Naive thymus-derived CD4-positive, alpha-beta T cell (primary cell): ENCODE results near the gene METAP2. TPM values are rescaled to one million over a fixed set of nuclear protein-coding genes. Genes with fewer than 3 reads are reported as not detected.
"Not testable (repeated sequence)": the region's sequence is repeated elsewhere in the genome, so short reads cannot be mapped to it uniquely, and the experiment has no call there.

ENCODE experiments used
- ATAC-seq: fragments of 150-1000 bp; cut with Tn5 transposase; 2 replicates; pipeline ENCODE4 v1.10.0; 2021; ENCODE audit warnings: mild to moderate bottlenecking, moderate library complexity
- CTCF ChIA-PET: fragments of 350-600 bp; sonication (Branson Sonifier 250); formaldehyde crosslinking; loops from one replicate; lab custom pipeline; 2021; ENCODE audit warnings: antibody characterized with exemption; lab: Charles Lee
- POLR2A ChIA-PET: fragments of 350-600 bp; sonication (Branson Sonifier 250); formaldehyde crosslinking; loops from one replicate; lab custom pipeline; 2021; ENCODE audit warnings: antibody characterized with exemption, inconsistent platforms; lab: Charles Lee
- DNase-seq, 9 donors: peaks; one replicate each; pipeline versions ENCODE4 v3.0.0 to v3.0.0-alpha.2; 2020 to 2022; ENCODE audit warnings: mixed read lengths in 1 of 9
- H3K27ac ChIP-seq: one replicate; pipeline ENCODE4 v1.7.0; 2013; ENCODE audit warnings: mild to moderate bottlenecking, low read depth, low read length, moderate library complexity
- H3K27me3 ChIP-seq, 2 donors: one replicate each; pipeline ENCODE4 v1.7.0; 2013; ENCODE audit warnings: low read length in 2 of 2, mild to moderate bottlenecking in 2 of 2, moderate library complexity in 2 of 2; ENCODE audit not compliant: control insufficient read depth in 2 of 2, insufficient read depth in 2 of 2
- H3K36me3 ChIP-seq, 3 experiments: 1 replicate in 2 of 3; 2 replicates in 1 of 3; pipeline ENCODE4 v1.7.0; 2013; ENCODE audit warnings: low read length in 3 of 3, mild to moderate bottlenecking in 3 of 3, moderate library complexity in 1 of 3; ENCODE audit not compliant: insufficient read depth in 3 of 3, control insufficient read depth in 2 of 3
- H3K4me1 ChIP-seq, 2 donors: one replicate each; pipeline ENCODE4 v1.7.0; 2013; ENCODE audit warnings: low read length in 2 of 2, mild to moderate bottlenecking in 2 of 2, moderate library complexity in 1 of 2; ENCODE audit not compliant: control insufficient read depth in 2 of 2, insufficient read depth in 2 of 2
- H3K4me3 ChIP-seq: 2 replicates; pipeline ENCODE4 v1.7.0; 2013; ENCODE audit warnings: mild to moderate bottlenecking, low read length
- H3K9me3 ChIP-seq, 3 experiments: 1 replicate in 2 of 3; 2 replicates in 1 of 3; pipeline ENCODE4 v1.7.0; 2013; ENCODE audit warnings: low read length in 3 of 3; ENCODE audit not compliant: control insufficient read depth in 2 of 3
- H3K27ac Mint-ChIP-seq, 9 donors: one replicate each; pipeline ENCODE4 v1.8.0; 2020 to 2022; ENCODE audit warnings: mixed read lengths in 9 of 9, mild to moderate bottlenecking in 8 of 9, moderate library complexity in 5 of 9, inconsistent platforms in 2 of 9
- H3K27me3 Mint-ChIP-seq, 5 donors: one replicate each; pipeline ENCODE4 v1.8.0; 2021 to 2022; ENCODE audit warnings: mixed read lengths in 5 of 5, mild to moderate bottlenecking in 1 of 5
- H3K36me3 Mint-ChIP-seq, 5 donors: one replicate each; pipeline ENCODE4 v1.8.0; 2020 to 2022; ENCODE audit warnings: mixed read lengths in 5 of 5, mild to moderate bottlenecking in 3 of 5, inconsistent platforms in 1 of 5
- H3K4me1 Mint-ChIP-seq, 7 donors: one replicate each; pipeline ENCODE4 v1.8.0; 2020 to 2022; ENCODE audit warnings: mixed read lengths in 7 of 7, mild to moderate bottlenecking in 3 of 7, inconsistent platforms in 1 of 7
- H3K4me3 Mint-ChIP-seq, 10 donors: one replicate each; pipeline ENCODE4 v1.8.0; 2020 to 2022; ENCODE audit warnings: mild to moderate bottlenecking in 10 of 10, mixed read lengths in 10 of 10, moderate library complexity in 6 of 10, inconsistent platforms in 2 of 10
- H3K9me3 Mint-ChIP-seq, 11 donors: one replicate each; pipeline ENCODE4 v1.8.0; 2020 to 2022; ENCODE audit warnings: mixed read lengths in 11 of 11, mild to moderate bottlenecking in 4 of 11, inconsistent platforms in 1 of 11, moderate library complexity in 1 of 11
- intact Hi-C, 2 donors: fragments of 100-400 bp; cut with micrococcal nuclease; formaldehyde crosslinking; loops; one replicate each; pipeline ENCODE4 v1.15.1; 2023
- polyA plus RNA-seq, 2 donors: library from polyadenylated mRNA; unstranded; fragments of 300-500 nt; fragmentation: Illumina TruSeq; gene quantifications; one replicate each; pipeline ENCODE4 v1.2.3, GENCODE V29; 2021
- total RNA-seq, 6 experiments: library from RNA in 5 of 6; stranded (reverse) in 5 of 6; gene quantifications; 1 replicate in 5 of 6; 2 replicates in 1 of 6; pipeline ENCODE4 v1.2.3 and lab custom pipeline; 2021 to 2026

METAP2 gene
- total and polyA plus RNA-seq, 7 experiments from 2014 or later = 37.8 to 79.9 (median 50.2) TPM

DNA sequence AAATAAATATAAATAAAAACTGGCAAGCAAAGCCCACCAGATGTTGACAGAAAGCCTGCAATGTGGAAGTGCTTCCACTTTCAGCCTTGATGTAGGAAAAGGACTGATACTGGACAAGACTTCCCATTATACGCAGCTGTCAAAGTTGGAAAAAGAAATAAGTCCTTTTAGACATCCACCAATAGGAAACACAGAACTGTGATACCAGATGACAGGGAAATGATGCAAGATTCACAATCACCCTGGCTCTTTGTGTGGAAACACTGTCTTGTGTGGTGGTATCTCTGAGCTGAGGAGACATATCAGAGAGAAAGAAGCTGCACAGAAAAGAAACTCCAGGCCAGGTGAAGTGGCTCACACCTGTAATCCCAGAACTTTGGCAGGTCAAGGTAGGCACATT is 13.8 kb upstream of the METAP2 start:
- no peak overlapping the region for H3K27ac ChIP-seq
- ATAC-seq (no peak), DNase-seq (no peak)
- ChIA-PET CTCF (no interaction called here), POLR2A (no interaction called here)
- H3K9me3 ChIP-seq = peaks cover 0 to 13% (median 0%) of the 10 kb centered on the region in 3 experiments
- no peak overlapping the region for H3K4me3 ChIP-seq
- H3K27me3 ChIP-seq = no peaks in the 10 kb centered on the region
- no peaks in the 10 kb centered on the region for H3K4me1 Mint-ChIP-seq
- H3K36me3 Mint-ChIP-seq = peaks cover 0 to 13% (median 3%) of the 10 kb centered on the region in 5 donors
- H3K36me3 ChIP-seq = no peaks in the 10 kb centered on the region
- no peaks in the 10 kb centered on the region for H3K4me1 ChIP-seq
- peaks cover 0 to 37% (median 19%) of the 10 kb centered on the region in 11 donors for H3K9me3 Mint-ChIP-seq
- no peak overlapping the region for H3K4me3 Mint-ChIP-seq
- no peak overlapping the region for H3K27ac Mint-ChIP-seq
- H3K27me3 Mint-ChIP-seq = peaks cover 0 to 4% (median 0%) of the 10 kb centered on the region in 5 donors
- intact Hi-C loops = no loop called here

DNA sequence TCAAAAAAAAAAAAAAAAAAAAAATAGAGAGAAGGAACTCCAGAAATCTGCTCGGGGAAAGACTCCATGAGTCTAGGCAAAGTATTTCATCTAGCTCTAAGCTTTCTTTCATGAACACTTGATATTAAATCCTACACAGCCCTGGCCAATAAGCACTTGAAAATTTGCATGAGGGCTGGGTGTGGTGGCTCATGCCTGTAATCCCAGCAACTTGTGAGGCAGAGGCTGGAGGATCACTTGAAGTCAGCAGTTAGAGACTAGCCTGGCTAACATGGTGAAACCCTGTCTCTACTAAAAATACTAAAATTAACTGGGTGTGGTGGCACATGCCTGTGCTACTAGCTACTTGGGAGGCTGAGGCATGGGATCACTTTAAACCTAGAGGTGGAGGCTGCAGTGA is 13.1 kb upstream of the METAP2 start:
- peaks cover 0 to 13% (median 0%) of the 10 kb centered on the region in 3 experiments for H3K9me3 ChIP-seq
- no peak overlapping the region for H3K27ac ChIP-seq
- intact Hi-C loops = no loop called here
- no peak overlapping the region for H3K4me3 ChIP-seq
- CTCF ChIA-PET = no interaction called here
- POLR2A ChIA-PET = interaction anchor here (0.9 kb wide), 1 partner anchor 13 kb away, joined by 5 read pairs; the partner anchor contains the start of gene METAP2
- H3K4me1 ChIP-seq = no peaks in the 10 kb centered on the region
- Mint-ChIP-seq H3K4me1 (no peaks in the 10 kb centered on the region), H3K27me3 (peaks cover 0 to 1% (median 0%) of the 10 kb centered on the region in 5 donors), H3K27ac (no peak overlapping the region), H3K9me3 (peaks cover 0 to 32% (median 12%) of the 10 kb centered on the region in 11 donors), H3K36me3 (peaks cover 0 to 11% (median 3%) of the 10 kb centered on the region in 5 donors), H3K4me3 (no peak overlapping the region)
- ATAC-seq (no peak), DNase-seq (no peak)
- H3K27me3 ChIP-seq = no peaks in the 10 kb centered on the region
- H3K36me3 ChIP-seq = no peaks in the 10 kb centered on the region

DNA sequence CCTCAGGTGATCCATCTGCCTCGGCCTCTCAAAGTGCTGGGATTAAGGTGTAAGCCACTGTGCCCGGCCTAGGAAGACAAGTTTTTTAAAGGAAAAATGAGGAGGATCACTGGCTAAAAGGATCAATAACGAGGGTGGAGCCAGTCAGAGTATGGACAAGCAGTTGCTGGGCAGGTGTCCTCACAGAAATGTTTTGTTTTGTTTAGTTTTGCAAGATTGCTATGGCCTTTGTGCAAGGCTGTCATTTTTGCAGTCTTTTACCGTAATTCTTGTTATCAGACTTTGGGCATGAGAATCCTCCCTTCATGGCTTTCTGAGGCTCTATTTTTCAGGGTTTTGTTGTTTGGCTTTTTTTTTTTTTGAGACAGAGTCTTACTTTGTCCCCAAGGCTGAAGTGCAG is 11.9 kb upstream of the METAP2 start:
- Mint-ChIP-seq H3K4me1 (no peaks in the 10 kb centered on the region), H3K27ac (no peak overlapping the region), H3K4me3 (no peak overlapping the region), H3K27me3 (no peaks in the 10 kb centered on the region), H3K36me3 (peaks cover 0 to 10% (median 3%) of the 10 kb centered on the region in 5 donors), H3K9me3 (peaks cover 0 to 22% (median 10%) of the 10 kb centered on the region in 11 donors)
- Histone ChIP-seq H3K36me3 (no peaks in the 10 kb centered on the region), H3K9me3 (peaks cover 0 to 13% (median 0%) of the 10 kb centered on the region in 3 experiments), H3K4me3 (no peak overlapping the region), H3K27me3 (no peaks in the 10 kb centered on the region), H3K27ac (no peak overlapping the region), H3K4me1 (no peaks in the 10 kb centered on the region)
- no peak for DNase-seq
- ChIA-PET CTCF (interaction anchor here (0.7 kb wide), 1 partner anchor 14 kb away, joined by 3 read pairs; no protein-coding TSS in a partner anchor), POLR2A (no interaction called here)
- intact Hi-C loops = no loop called here
- ATAC-seq = no peak

DNA sequence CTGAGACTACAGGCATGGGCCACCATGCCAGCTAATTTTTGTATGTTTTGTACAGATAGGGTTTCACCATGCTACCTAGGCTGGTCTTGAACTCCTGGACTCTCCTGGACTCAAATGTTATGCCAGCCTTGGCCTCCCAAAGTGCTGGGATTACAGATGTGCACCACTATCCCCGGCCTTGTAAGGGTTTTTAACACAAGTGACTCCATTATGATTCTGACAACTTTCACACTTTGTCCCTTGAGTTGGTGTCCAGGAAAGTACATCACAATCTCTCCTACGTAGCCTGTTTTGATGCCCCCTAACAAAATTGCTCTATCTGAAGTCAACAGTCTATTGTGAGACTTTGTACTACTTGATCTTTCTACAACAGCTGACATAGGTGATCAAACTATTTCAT is 11.4 kb upstream of the METAP2 start:
- Histone ChIP-seq H3K9me3 (peaks cover 0 to 10% (median 0%) of the 10 kb centered on the region in 3 experiments), H3K36me3 (no peaks in the 10 kb centered on the region), H3K27ac (no peak overlapping the region), H3K4me3 (no peak overlapping the region), H3K27me3 (no peaks in the 10 kb centered on the region), H3K4me1 (no peaks in the 10 kb centered on the region)
- CTCF ChIA-PET = interaction anchor here (0.7 kb wide), 1 partner anchor 13 kb away, joined by 3 read pairs; no protein-coding TSS in a partner anchor
- H3K27me3 Mint-ChIP-seq = no peaks in the 10 kb centered on the region
- peaks cover 0 to 9% (median 0%) of the 10 kb centered on the region in 5 donors for H3K36me3 Mint-ChIP-seq
- H3K9me3 Mint-ChIP-seq = peaks cover 0 to 18% (median 8%) of the 10 kb centered on the region in 11 donors
- POLR2A ChIA-PET = no interaction called here
- H3K4me1 Mint-ChIP-seq = no peaks in the 10 kb centered on the region
- ATAC-seq = no peak
- no peak overlapping the region for H3K27ac Mint-ChIP-seq
- DNase-seq = no peak
- intact Hi-C loops = no loop called here
- no peak overlapping the region for H3K4me3 Mint-ChIP-seq

DNA sequence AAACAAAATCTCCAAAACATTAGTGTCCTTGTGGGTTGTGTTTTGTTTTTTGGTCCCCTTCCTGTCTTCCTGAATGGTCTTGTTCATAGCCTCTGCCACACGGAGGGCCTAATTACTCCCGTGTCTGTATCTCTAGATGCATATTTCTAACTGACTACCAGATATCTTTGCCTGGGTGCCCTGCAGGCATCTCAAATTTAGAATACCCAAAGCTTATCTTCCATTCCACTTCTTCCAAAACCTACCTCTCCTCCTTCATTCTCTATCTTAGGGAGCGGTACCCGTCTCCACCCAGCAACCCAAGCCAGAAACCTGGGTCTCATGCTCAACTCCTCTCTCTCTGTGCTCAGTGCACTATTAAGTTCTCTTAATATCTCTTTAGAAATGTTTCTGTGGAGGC is 10.9 kb upstream of the METAP2 start:
- ChIA-PET CTCF (no interaction called here), POLR2A (no interaction called here)
- Mint-ChIP-seq H3K27me3 (no peaks in the 10 kb centered on the region), H3K27ac (no peak overlapping the region), H3K4me1 (no peaks in the 10 kb centered on the region), H3K36me3 (peaks cover 0 to 4% (median 0%) of the 10 kb centered on the region in 5 donors), H3K4me3 (no peak overlapping the region), H3K9me3 (peaks cover 0 to 13% (median 6%) of the 10 kb centered on the region in 11 donors)
- Histone ChIP-seq H3K9me3 (peaks cover 0 to 5% (median 0%) of the 10 kb centered on the region in 3 experiments), H3K27ac (no peak overlapping the region), H3K4me3 (no peak overlapping the region), H3K36me3 (no peaks in the 10 kb centered on the region), H3K4me1 (no peaks in the 10 kb centered on the region), H3K27me3 (no peaks in the 10 kb centered on the region)
- DNase-seq = no peak
- intact Hi-C loops = no loop called here
- ATAC-seq = no peak

DNA sequence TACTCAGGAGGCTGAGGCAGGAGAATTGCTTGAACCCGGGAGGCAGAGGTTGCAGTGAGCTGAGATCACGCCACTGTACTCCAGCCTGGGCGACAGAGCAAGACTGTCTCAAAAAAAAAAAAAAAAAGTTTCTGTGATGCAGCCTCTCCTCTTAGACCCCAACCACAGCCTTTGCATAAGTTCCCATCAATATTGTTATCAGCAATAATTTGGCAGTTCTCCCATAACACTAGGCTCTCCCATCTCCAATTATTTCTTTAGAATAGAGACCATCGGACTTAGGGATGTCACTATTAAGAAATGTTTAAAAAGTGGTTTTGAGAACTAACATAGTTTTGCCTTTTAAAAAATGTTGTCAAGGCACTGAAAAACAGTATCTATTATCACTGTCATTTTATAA is 10.2 kb upstream of the METAP2 start:
- DNase-seq, ATAC-seq: not testable (repeated sequence)

DNA sequence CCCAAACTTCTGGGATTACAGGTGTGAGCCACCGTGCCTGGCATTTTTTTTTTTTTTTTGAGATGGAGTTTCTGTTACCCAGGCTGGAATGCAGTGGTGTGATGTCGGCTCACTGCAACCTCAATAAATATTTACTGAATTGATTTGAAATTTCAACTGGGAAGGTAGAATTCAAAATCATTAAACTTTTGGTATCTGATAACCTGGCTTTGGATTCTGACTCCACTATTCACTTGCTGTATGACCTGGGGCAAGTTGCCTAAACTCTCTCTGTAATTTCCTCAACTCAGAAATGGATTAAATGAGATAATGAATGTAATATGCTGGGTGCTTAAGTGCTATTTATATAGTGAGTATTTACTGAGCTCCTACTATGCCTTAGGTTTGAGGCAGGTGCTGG is 8.7 kb upstream of the METAP2 start:
- no peak overlapping the region for H3K4me3 Mint-ChIP-seq
- Histone ChIP-seq H3K36me3 (no peaks in the 10 kb centered on the region), H3K27ac (no peak overlapping the region), H3K4me1 (no peaks in the 10 kb centered on the region), H3K27me3 (no peaks in the 10 kb centered on the region), H3K9me3 (no peaks in the 10 kb centered on the region), H3K4me3 (no peak overlapping the region)
- no peak overlapping the region for H3K27ac Mint-ChIP-seq
- no peaks in the 10 kb centered on the region for H3K9me3 Mint-ChIP-seq
- ATAC-seq (no peak), DNase-seq (no peak)
- CTCF ChIA-PET = interaction anchor here (0.5 kb wide), 1 partner anchor 30 kb away, joined by 3 read pairs; no protein-coding TSS in a partner anchor
- H3K27me3 Mint-ChIP-seq = no peaks in the 10 kb centered on the region
- intact Hi-C loops = no loop called here
- POLR2A ChIA-PET = no interaction called here
- no peaks in the 10 kb centered on the region for H3K36me3 Mint-ChIP-seq
- no peaks in the 10 kb centered on the region for H3K4me1 Mint-ChIP-seq

More for the DNA sequence above, 10.2 kb upstream of the METAP2 start:
- H3K4me3 Mint-ChIP-seq, intact Hi-C loops, H3K4me1 ChIP-seq, H3K27me3 ChIP-seq, CTCF ChIA-PET, H3K4me1 Mint-ChIP-seq, H3K36me3 Mint-ChIP-seq, H3K9me3 Mint-ChIP-seq, H3K27me3 Mint-ChIP-seq, H3K27ac ChIP-seq, H3K27ac Mint-ChIP-seq, H3K4me3 ChIP-seq, H3K36me3 ChIP-seq, H3K9me3 ChIP-seq: not testable (repeated sequence)
- POLR2A ChIA-PET = interaction anchor here (1.1 kb wide), 1 partner anchor 11 kb away, joined by 3 read pairs; the partner anchor contains the start of gene METAP2
